Cardiac fibroblast (primary cell): ENCODE measurements around the gene DLX4.

Source experiments
- DNase-seq, 2 donors: peaks; one replicate each; pipeline versions ENCODE4 v3.0.0 to v3.0.0-alpha.2; 2010; ENCODE audit warnings: low read depth in 2 of 2
- H3K4me3 ChIP-seq, 2 donors: replicated peaks in 1 of 2; 1 replicate in 1 of 2; 2 replicates in 1 of 2; pipeline ENCODE4 v1.5.1; 2011; ENCODE audit warnings: low read depth in 2 of 2, low read length in 2 of 2, mild to moderate bottlenecking in 2 of 2, moderate library complexity in 1 of 2
- CTCF ChIP-seq: IDR thresholded peaks from one replicate; pipeline ENCODE4 v1.5.1; 2011; ENCODE audit warnings: low read depth, mild to moderate bottlenecking, low read length, inconsistent platforms

The DLX4 gene

GRCh38 chr17:49928126-49928800 is 40.7 kb upstream of the DLX4 start:
- DNase-seq: no peak
- no peak overlapping the region for H3K4me3 ChIP-seq
- no peak for TF ChIP-seq CTCF

GRCh38 chr17:49928837-49929475 is 40.0 kb upstream of the DLX4 start:
- TF ChIP-seq CTCF: no peak
- no peak overlapping the region for H3K4me3 ChIP-seq
- DNase-seq: no peak

- no peak for DNase-seq
- no peak overlapping the region for H3K4me3 ChIP-seq
- no peak for TF ChIP-seq CTCF
Observed at GRCh38 chr17:49930880-49931279, 38.1 kb upstream of the DLX4 start.

- H3K4me3 ChIP-seq: no peak overlapping the region
- DNase-seq: no peak
- TF ChIP-seq CTCF: no peak
Observed at GRCh38 chr17:49931416-49932137, 37.4 kb upstream of the DLX4 start.

- TF ChIP-seq CTCF: no peak
- H3K4me3 ChIP-seq: no peak overlapping the region
- no peak for DNase-seq
Observed at GRCh38 chr17:49932138-49932723, 36.8 kb upstream of the DLX4 start.

- H3K4me3 ChIP-seq: no peak overlapping the region
- DNase-seq: no peak
- no peak for TF ChIP-seq CTCF
Observed at GRCh38 chr17:49932901-49933300, 36.1 kb upstream of the DLX4 start.
